T1000 (cell line): ENCODE measurements around the gene PPFIBP2.

ENCODE experiments used
- DNase-seq: peaks from one replicate; lab custom pipeline; 2025; ENCODE audit warnings: mixed read lengths; lab: John Stamatoyannopoulos, UW

Gene PPFIBP2

DNA sequence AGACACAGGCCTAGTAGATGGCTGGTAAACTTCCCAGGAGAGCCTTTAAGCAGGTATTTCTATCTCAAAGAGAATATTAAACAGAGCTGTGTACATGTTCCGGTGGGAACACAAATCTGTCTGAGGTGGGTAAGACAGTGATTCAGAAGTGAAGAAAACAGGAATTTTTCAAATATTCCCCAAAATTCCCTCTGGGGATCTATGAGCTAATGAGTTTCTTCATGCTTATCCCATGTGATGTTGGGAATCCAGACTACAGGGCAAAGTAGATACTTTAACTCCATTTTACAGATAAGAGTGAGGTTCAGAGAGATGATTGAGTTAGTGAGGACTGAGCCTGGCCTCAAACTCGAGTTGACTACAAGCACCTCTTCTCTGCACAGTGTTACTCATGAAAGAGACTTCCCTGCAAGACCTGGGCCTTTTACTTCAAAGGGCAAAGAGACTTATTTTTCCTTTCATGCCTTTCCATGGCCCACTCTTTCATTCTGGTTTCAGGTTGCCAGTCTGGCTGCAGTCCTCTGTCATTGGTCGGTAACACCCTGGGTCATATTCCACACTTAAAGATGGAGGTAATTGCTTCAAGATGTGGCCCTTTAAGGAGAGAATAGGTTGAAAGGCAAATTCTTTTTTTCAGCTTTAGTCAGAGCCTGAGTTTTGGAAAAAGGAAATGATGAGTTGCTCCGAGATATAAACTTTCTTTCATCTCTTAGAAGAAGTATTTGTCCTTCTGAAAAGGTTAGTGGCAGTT, 89.4 kb downstream of the PPFIBP2 start:
- DNase-seq: no peak

GRCh38 chr11:7604331-7604955, 90.6 kb downstream of the PPFIBP2 start:
- no peak for DNase-seq

DNA sequence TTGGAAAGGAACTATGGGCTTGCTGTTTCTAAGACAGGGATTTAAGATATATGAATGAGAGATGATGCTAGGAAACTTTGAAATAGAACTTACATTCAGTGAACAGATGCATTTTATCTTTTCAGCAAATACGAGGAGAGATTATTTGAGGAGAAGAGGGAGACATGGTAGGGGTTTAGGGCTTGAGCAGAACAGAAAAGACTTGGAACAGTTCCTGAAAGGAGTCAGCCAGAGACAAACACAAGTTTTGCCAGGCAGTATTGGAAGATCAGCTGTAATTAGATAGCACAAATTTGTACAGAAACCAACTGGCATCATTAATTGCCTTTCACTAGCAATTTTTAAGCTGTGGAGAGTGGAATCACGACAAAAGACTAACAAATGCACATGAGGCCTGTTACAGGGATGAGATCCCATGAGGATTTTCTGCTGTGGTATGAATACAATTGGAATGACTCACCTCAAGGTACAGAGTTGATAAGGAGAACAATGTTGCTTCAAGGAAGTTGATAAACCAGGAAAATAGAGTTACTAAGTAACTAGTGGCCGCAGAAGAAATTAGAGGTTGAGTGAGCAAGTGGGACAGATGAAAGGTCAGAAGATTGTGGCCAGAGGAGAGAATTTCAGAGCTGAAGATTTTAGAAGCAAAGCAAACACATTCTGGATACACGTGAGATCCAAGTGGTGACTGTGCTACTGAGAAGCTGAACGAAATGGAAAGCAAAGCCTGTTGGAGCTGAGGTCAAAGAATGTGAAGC, 91.6 kb downstream of the PPFIBP2 start:
- DNase-seq: no peak

DNA sequence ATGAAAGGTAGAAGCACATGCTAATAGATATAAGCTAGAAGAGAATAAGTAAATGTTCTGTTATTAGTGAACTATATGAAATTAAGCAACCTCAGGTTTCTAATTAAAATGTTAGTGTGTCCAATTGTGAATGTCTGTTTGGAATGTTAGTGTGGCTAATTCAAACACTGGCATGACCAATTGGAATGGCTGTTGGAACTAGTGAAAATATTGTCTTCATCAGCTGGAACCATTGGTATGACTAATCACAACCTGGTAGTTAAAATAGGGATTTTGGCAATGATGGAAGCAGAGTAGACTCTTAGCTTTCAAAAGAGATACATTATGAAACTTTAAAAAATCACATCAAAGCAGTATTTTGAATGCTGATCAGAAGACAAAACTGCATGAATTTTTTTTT, 92.7 kb downstream of the PPFIBP2 start:
- DNase-seq: no peak

DNA sequence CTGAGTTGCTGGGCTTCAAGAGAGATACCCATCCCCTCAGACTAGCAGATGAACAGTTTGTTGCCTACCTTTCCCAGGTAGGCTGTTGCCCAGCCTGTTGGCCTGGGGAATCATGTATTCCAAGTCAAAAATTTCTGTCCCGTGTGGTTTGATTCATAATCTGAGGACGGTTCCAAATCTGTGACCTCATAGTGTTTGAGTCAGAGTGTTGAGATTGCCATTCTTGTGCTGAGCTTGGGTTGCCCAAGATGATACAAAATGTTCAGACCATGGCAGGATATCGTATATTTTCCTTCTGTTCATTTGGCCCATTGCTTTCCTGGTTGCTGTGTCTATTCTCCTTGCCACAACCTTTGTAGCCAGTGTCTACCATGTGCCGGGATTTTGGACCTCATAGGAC, 95.2 kb downstream of the PPFIBP2 start:
- no peak for DNase-seq

DNA sequence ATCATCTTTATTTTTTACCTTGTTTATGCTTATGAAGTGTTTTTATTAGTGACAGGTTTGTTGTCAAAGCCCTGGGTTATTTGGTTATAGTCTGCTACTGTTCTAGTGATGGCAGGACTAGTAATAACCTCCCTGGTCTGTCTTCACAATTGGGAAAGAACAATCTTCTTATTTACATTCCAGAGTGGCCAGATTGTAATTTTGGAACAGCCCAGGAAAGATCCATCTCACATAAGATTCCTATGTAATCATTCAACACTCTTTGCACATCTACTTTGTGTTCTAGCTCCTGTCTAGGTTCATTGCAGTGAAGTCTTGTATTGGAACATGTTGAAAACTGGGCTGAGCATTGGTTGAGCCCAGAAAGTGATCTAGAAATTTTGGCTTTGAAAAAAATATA, 95.7 kb downstream of the PPFIBP2 start:
- DNase-seq: no peak

GRCh38 chr11:7610393-7610792, 96.6 kb downstream of the PPFIBP2 start:
- DNase-seq: no peak

DNA sequence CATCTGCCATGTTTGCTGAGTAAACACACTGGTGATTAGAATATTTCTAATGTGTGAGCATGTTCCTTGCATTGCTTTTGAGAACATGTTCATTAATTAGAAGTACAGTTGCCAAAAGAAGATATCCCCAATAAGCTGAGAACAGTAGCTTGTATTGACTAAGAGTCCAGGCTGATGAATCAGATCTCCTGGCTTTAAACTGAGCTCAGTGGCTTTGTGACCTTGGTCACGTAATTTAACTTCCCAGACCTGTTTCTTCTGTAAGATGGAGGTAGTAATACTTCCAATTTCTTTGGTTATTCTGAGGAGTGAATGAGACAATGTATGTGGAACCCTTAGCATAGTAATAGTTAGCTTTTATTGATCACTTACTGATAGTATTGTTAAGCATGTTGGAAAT, 97.6 kb downstream of the PPFIBP2 start:
- DNase-seq: no peak

DNA sequence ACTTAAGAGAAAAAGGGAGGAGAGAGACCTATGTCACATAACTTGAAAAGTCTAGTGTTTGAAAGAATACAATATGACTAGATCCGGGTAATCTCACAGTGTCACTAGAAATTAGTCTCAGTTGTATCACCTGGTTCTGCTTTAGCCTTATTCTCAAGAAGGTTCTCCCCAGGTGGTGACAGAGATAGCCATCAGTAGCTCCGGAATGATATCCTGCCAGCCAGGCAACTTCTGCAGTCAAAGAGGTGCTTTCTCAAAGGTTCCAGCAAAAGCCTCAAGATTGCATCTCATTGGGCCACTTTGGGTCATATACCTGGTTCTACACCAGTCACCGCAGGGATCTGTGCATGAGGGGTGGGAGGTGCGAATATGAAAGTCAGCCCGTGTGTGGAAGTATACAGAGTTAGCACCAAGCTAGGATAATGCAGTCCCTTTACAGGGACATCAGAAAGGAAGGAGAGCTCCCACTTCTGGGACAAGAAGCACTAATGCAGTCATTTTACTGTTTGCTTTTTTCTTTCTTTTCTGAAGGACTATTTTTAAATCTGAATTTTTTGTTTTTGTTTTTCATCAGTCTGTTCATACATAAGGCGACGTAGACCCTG, 98.4 kb downstream of the PPFIBP2 start:
- no peak for DNase-seq

DNA sequence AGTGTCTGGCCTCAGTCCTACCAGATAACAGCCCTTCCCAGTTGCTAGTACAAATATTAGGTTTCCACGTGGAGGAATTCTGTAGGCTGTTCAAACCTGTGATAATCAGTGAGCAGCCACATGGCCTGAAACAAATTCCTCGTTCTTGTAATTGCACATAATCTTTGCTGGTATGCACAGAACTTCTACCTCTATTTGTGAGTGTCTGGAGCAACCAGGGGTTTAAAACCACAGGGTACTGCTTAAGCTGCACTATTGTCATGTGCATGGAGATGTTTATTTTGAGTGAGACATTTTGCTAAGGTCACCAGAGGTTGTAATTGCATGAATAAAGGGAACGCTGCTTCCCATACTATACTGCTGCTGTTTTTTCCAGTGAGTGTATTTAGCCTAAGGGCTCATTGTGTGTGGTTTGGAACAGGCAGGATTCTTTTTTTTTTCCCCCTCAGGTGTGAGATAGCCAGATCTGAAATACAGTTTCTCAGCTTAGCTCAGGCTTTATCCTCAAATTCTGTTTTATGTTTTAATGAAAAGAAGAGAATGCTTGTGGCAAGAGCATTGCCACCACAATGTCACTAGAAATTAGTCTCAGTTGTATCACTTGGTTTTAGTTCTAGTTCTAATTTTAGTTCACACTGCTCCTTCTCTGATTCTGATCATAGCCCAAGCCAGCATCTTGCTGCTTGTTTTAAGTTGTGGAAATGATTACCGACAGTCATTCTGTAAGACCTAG, 99.0 kb downstream of the PPFIBP2 start:
- DNase-seq: no peak

DNA sequence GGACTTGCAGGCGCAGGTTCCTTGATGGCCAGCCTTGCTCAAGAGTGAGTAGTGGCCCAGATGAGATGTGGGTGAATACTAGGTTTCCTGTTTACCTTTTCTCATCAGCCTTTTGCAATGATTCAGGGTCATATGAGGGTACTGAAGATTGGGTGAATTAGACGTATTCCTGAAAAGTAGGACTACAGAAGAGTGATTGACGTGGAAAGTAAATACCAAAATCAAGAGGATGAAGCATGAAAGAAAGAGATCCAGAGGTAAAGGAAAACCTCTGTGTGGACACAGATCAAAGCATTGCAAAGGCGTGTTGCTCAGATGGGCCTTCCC, 99.6 kb downstream of the PPFIBP2 start:
- no peak for DNase-seq

GRCh38 chr11:7614656-7615055, 100.9 kb downstream of the PPFIBP2 start:
- DNase-seq: no peak

- DNase-seq: no peak
Measured at GRCh38 chr11:7617032-7617431, 103.2 kb downstream of the PPFIBP2 start.

DNA sequence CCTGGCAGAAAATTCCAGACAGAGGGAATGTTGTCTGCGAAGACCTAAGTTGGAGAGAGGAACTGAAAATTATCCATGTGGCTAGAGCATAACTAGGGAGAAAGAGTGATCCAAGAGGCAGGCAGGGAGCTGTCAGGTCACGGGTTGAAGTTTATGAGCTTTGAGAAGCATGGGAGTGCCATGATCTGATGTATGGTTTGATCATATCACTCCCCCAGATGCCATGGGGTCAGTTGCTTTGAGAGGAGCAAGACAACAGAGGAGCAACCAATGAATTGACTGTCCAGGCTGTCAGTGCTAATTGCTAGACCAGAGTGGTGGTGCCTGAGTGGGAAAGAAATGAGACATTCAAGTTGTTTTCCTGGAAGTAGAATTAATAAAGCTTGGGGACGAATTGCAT, 105.5 kb downstream of the PPFIBP2 start:
- DNase-seq: no peak

GRCh38 chr11:7621090-7621489, 107.3 kb downstream of the PPFIBP2 start:
- no peak for DNase-seq

DNA sequence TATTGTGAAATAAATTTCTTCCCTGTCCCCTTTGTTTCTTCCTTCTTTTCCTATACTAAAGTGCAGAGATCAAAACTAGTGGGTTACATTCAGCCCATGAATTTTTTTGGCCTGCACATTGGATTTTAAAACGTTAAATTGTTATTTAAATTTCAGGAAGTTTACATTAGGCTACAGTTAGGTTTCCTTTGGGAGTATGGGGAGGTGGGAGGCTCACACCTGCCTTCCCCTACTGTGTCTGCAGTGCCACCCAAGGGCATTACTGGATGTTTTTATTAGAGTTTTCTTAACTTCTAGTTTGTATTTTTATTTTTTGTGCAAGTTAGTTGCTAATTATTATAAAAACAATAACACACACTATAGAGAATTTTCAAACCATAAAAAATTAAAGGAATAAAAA, 107.8 kb downstream of the PPFIBP2 start:
- no peak for DNase-seq

DNA sequence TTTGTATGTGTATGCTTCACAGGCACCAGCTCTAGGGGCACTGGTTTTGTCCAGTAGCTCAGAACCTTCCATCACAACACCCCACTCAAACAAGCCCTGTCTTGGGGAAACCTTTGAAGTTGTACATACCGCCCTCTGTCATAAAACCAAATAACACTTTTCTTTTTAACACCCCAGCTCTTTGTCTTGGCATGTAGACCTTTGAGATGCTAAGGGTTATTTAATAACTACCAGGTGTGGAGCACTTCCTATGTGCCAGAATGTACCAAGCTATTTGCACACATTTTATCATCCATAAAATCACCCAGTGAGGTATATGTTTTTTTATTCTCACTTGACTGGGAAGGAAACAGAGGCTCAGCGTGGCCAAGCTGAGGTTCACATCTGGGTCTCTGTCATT, 108.9 kb downstream of the PPFIBP2 start:
- no peak for DNase-seq

GRCh38 chr11:7628660-7629059, 114.9 kb downstream of the PPFIBP2 start:
- no peak for DNase-seq

DNA sequence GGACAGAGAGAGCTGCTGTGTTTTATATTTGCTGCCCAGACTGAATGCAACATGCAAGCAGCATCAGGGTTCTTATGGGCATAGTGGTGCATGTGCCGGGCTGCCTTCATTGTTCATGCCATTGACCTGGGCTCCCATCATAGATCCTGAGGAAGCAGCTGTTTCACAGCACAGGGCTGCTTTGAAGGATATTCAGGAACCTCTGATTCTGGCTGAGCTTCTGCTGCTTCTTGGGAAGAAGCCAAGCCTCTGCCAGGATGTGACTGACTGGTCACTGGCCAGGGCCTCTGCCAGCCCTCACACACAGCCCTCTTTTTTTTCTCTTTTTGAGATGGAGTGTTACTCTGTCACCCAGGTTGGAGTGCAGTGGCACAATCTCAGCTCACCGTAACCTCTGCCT, 116.2 kb downstream of the PPFIBP2 start:
- no peak for DNase-seq

- DNase-seq: no peak
Measured at GRCh38 chr11:7632211-7632610, 118.4 kb downstream of the PPFIBP2 start.

DNA sequence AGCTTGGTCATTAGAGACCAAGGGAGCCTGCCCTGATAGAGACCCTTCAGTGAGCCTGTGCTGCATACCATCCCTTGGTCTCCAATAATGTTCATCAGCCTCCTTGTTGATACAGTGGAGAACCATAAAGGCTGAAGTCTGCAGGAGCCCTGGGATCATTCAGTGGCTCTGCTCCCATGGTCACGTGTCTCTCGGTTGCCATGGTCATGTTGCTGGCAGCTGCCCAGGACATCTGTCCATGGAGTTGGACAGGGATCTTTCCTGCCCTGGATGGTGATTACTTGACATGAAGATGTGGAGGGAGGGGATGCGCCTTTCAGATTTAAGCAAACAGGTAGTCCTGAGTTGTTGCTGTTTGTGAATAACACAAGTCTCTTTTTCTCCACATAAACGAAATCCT, 121.3 kb downstream of the PPFIBP2 start:
- no peak for DNase-seq

DNA sequence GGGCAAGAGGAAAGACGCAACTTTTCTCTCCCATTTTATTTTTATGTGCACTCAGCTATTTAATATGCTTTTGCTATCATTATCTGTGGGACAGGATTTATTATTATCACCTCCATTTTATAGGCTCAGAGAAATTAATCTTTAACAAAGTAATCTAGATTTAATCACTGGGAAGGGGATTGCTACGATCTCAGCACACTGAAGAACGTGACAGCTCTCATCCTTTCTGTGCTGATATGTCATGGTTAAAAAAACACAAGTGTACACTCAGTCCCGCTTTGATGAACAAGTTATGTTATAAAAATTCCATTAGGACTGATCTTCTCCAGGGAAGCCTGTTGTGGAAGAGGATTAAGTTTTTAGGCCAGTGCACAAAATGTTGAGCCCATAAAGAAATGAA, 121.9 kb downstream of the PPFIBP2 start:
- DNase-seq: no peak
